GM06990 (cell line): ENCODE measurements around the gene POLR3K.
A peak's percentile ranks its signal among the peaks of the same experiment; 100 is the strongest.

Experiments used
- DNase-seq: peaks from one replicate; pipeline ENCODE4 v3.0.0-alpha.2; 2011; ENCODE audit not compliant: insufficient read length; ENCODE audit errors: extremely low read depth
- H3K27me3 ChIP-seq: replicated peaks from 2 replicates; pipeline ENCODE4 v1.6.0; 2011; ENCODE audit warnings: low read length; ENCODE audit not compliant: control insufficient read depth, insufficient read depth
- H3K36me3 ChIP-seq: 2 replicates; pipeline ENCODE4 v1.5.1; 2011; ENCODE audit warnings: low read length; ENCODE audit not compliant: control insufficient read depth, insufficient read depth
- H3K4me3 ChIP-seq: replicated peaks from 2 replicates; pipeline ENCODE4 v1.5.1; 2011; ENCODE audit warnings: low read depth, mild to moderate bottlenecking, control low read depth, low read length
- CTCF ChIP-seq: IDR thresholded peaks from 2 replicates; pipeline ENCODE4 v1.5.1; 2011; ENCODE audit warnings: low read length, control low read depth, mild to moderate bottlenecking, inconsistent platforms; ENCODE audit not compliant: insufficient read depth, poor library complexity, severe bottlenecking

POLR3K gene

GRCh38 chr16:53346-54236, at the start of gene POLR3K, which contains the start of gene SNRNP25:
Gene POLR3K, minus strand, starts transcription at chr16:53608. Its CDS starts 22 bp downstream, at chr16:53586.
Gene SNRNP25, plus strand, starts transcription at chr16:53828. Its CDS starts 189 bp downstream, at chr16:54017.
- TF ChIP-seq CTCF, result no peak
- H3K36me3 ChIP-seq, result peaks cover 28% of the 10 kb centered on the region
- peak; percentile 98 for DNase-seq
- H3K27me3 ChIP-seq, result no peaks in the 10 kb centered on the region
- peak within 1 kb of the TSS; percentile 97 for H3K4me3 ChIP-seq

DNA sequence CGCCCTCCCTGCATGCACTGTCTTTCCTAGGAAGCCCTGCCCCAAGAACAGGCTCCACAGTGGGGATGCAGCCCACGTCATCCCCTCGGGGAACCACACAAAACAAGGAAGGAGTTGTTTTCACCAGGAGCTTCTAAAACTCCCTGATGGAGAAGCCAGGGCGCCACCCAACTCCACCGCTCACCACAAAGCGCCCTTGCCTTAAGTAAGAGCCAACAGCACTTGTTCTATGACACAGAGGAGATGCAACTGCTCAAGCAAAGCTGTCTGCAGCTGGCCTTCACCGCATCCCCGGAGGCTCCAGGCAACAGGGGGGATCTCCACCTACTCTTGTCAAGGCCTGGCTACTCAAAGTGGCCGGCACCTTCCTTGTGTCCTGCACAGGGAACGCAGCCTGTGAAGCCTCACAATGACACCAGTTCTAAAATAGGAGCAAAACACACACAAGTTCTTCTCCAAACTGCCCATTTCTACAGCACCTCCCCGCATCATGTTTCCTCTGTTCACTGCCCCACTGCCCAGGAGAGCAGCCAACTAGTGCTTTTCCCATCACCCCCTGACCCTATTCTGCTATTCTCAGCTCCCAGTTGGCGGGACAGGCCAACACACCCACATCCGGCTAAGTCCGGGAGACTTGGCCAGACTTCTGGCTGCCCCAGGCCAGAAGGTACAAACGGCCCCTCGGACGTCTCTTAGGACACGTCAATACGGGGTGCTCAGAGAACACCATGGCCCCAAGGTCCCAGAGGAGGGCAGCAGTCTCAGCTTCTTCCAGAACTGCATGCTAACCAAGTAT, 48.9 kb upstream of the POLR3K start:
- TF ChIP-seq CTCF, result no peak
- no peaks in the 10 kb centered on the region for H3K27me3 ChIP-seq
- H3K4me3 ChIP-seq, result no peak overlapping the region
- H3K36me3 ChIP-seq, result peaks cover 28% of the 10 kb centered on the region
- no peak for DNase-seq

GRCh38 chr16:101586-101985, 48.2 kb upstream of the POLR3K start:
- no peak for TF ChIP-seq CTCF
- Histone ChIP-seq H3K36me3 (peaks cover 28% of the 10 kb centered on the region), H3K4me3 (no peak overlapping the region), H3K27me3 (no peaks in the 10 kb centered on the region)
- DNase-seq, result no peak

- H3K27me3 ChIP-seq, result no peaks in the 10 kb centered on the region
- H3K36me3 ChIP-seq, result peaks cover 31% of the 10 kb centered on the region
- H3K4me3 ChIP-seq, result no peak overlapping the region
- DNase-seq, result no peak
- no peak for TF ChIP-seq CTCF
Measured at GRCh38 chr16:100989-101388, 47.6 kb upstream of the POLR3K start.

DNA sequence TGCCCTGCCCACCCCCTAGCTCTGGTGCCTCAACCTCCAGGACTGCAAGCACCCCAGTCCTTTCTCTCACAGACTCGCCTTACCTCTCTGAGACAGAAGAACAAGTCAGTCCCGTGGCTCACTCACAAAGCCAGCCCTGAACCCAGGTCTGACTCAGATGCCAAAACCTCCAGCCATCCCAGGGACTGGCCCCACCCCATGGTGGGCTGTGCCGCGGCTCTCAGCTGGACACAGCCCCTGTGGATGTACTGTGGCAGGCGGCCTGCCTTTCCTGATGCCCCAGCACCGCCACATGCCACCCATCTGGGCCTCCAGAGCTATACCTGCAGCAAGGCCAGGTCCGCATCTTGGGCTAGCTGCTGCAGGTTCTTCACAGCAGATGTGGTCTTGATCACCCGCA, 44.4 kb upstream of the POLR3K start:
- Histone ChIP-seq H3K27me3 (no peaks in the 10 kb centered on the region), H3K4me3 (no peak overlapping the region), H3K36me3 (peaks cover 26% of the 10 kb centered on the region)
- DNase-seq, result no peak
- no peak for TF ChIP-seq CTCF
